ENCODE data around the gene MOV10L1. TPM values are rescaled to one million over a fixed set of nuclear protein-coding genes. Genes with fewer than 3 reads are reported as not detected.

MOV10L1 gene
- polyA plus RNA-seq, 3 donors from 2014 or later, result 1.4 TPM; not detected in 2

- Mint-ChIP-seq H3K4me3 (peak overlapping the region in 1 of 5 donors; percentile 5), H3K27me3 (ENCODE audit: low read depth in 3 of 3) (peaks cover 1 to 6% (median 2%) of the 10 kb centered on the region in 3 donors), H3K4me1 (peaks cover 22 to 37% of the 10 kb centered on the region in 2 donors), H3K27ac (peak overlapping the region in 5 of 6 donors; percentile 56 to 82 (median 76)), H3K36me3 (peaks cover 4 to 24% (median 11%) of the 10 kb centered on the region in 3 donors), H3K9me3 (no peaks in the 10 kb centered on the region)
- DNase-seq, result no peak
These were observed 119.4 kb downstream of the MOV10L1 start for GRCh38 chr22:50208939-50209892.

DNA sequence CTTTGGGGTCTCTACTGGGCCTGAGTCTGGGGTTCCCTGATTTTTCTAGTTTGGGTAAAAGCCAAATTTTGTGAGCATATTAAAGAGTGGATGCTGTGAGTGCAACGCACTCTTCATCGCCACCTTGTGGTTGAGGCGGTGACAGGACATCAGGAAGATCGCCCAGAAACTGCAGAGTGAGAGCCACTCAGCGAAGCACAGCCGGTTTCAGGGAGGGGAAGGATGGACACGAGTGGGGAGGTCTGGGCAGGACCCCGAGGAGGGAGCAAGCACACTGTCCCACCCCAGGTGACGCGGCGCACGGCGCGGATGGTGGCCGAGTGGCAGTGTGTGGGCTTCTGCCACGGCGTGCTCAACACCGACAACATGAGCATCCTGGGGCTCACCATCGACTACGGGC lies 120.1 kb downstream of the MOV10L1 start:
- peaks cover 1 to 6% (median 2%) of the 10 kb centered on the region in 3 donors for H3K27me3 Mint-ChIP-seq (ENCODE audit: low read depth in 3 of 3)
- DNase-seq, result peak; percentile 62 to 68 (median 67)
- peaks cover 4 to 27% (median 14%) of the 10 kb centered on the region in 3 donors for H3K36me3 Mint-ChIP-seq
- peak overlapping the region; percentile 53 to 82 (median 73) for H3K27ac Mint-ChIP-seq
- peak overlapping the region in 1 of 5 donors; percentile 5 for H3K4me3 Mint-ChIP-seq
- H3K9me3 Mint-ChIP-seq, result no peaks in the 10 kb centered on the region
- peaks cover 23 to 36% of the 10 kb centered on the region in 2 donors for H3K4me1 Mint-ChIP-seq

DNA sequence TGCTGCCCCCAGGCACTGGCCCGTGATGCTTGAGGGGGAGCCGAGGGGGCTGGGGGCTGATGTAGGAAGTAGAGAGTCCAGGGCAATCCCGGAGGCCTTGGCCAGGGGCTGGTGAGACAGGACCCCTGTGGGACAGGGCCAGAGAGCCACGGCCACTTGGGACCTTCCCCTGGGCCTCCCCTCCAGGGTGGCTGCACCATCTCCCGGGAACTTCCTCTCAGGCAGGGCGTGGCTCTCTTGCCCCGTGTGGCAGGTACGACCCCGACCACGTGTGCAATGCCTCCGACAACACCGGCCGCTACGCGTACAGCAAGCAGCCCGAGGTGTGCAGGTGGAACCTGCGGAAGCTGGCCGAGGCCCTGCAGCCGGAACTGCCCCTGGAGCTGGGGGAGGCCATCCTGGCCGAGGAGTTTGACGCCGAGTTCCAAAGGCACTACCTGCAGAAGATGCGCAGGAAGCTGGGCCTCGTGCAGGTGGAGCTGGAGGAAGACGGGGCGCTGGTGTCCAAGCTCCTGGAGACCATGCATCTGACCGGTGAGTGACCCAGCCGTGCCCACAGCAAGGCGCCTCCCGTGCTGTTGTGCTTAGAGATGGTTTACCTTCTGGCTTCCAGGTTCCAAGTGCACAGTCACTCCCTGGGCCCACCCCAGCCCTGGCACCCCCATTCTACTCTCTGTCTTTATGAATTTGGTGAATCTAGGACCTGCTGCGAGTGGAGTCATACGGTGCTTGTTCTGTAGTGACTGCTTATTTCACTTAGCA lies 120.8 kb downstream of the MOV10L1 start:
- H3K4me3 Mint-ChIP-seq, result no peak overlapping the region
- peaks cover 18 to 34% of the 10 kb centered on the region in 2 donors for H3K4me1 Mint-ChIP-seq
- H3K27ac Mint-ChIP-seq, result no peak overlapping the region
- H3K36me3 Mint-ChIP-seq, result peaks cover 4 to 29% (median 16%) of the 10 kb centered on the region in 3 donors
- peaks cover 1 to 6% (median 4%) of the 10 kb centered on the region in 3 donors for H3K27me3 Mint-ChIP-seq (ENCODE audit: low read depth in 3 of 3)
- H3K9me3 Mint-ChIP-seq, result no peaks in the 10 kb centered on the region
- no peak for DNase-seq

DNA sequence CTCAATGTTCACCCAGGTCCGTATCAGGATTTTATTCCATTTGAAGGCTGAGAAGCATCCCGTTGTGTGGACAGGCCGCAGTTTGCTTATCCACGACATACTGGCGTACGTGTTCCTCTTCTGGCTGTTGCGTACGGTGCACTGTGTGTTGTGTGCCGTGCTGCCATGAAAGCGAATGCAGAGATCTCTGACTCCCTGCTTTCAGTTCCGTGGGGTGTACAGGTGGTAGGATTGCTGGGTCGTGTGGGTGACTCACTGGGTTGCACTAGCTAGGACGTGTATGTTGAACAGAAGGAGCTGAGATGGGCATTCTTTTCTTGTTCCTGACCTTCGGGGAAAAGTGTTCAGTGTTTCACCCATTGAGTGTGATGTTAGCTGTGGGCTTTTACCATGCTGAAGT lies 121.3 kb downstream of the MOV10L1 start:
- H3K27ac Mint-ChIP-seq, result peak overlapping the region in 2 of 6 donors; percentile 7 to 57
- H3K9me3 Mint-ChIP-seq, result no peaks in the 10 kb centered on the region
- peaks cover 18 to 34% of the 10 kb centered on the region in 2 donors for H3K4me1 Mint-ChIP-seq
- peaks cover 4 to 31% (median 16%) of the 10 kb centered on the region in 3 donors for H3K36me3 Mint-ChIP-seq
- peaks cover 1 to 6% (median 5%) of the 10 kb centered on the region in 3 donors for H3K27me3 Mint-ChIP-seq (ENCODE audit: low read depth in 3 of 3)
- peak overlapping the region in 1 of 5 donors; percentile 18 for H3K4me3 Mint-ChIP-seq
- no peak for DNase-seq

Other genes with a start within 250 kb of the MOV10L1 start
- gene ZBED4, start 236.2 kb upstream of the MOV10L1 start, polyA plus RNA-seq, result 1 to 10 TPM; 4.1 to 9.7 (median 4.6) TPM
- gene ALG12, start 171.6 kb upstream of the MOV10L1 start, polyA plus RNA-seq, result 10 to 100 TPM; 11.7 to 26.6 (median 12.6) TPM
- gene CRELD2, start 171.4 kb upstream of the MOV10L1 start, polyA plus RNA-seq, result 10 to 100 TPM; 61.3 to 94.8 (median 76.9) TPM
- gene PIM3, start 129.2 kb upstream of the MOV10L1 start, polyA plus RNA-seq, result 10 to 100 TPM; 14.5 to 20.6 (median 15.8) TPM
- gene IL17REL, start 77.2 kb upstream of the MOV10L1 start, polyA plus RNA-seq, result not detected
- gene TTLL8, start 31.7 kb upstream of the MOV10L1 start, polyA plus RNA-seq, result not detected
- gene MLC1, start 4.6 kb upstream of the MOV10L1 start, polyA plus RNA-seq, result 100 to 1,000 TPM in 1 of 3 donors, 10 to 100 TPM in 2; 64.8 to 123 (median 71.7) TPM
- gene PANX2, start 80.7 kb downstream of the MOV10L1 start, polyA plus RNA-seq, result under 1 TPM in 1 of 3 donors, not detected in 2; 0.07 TPM
- gene TRABD, start 95.9 kb downstream of the MOV10L1 start, polyA plus RNA-seq, result 10 to 100 TPM; 33.2 to 63.5 (median 35.3) TPM
- gene SELENOO, start 111.0 kb downstream of the MOV10L1 start, polyA plus RNA-seq, result 1 to 10 TPM; 2.6 to 5.7 (median 3.6) TPM
- 10 to 100 TPM in 2 of 3 donors, 1 to 10 TPM in 1; 5.2 to 18.0 (median 12.4) TPM for gene TUBGCP6, start 155.0 kb downstream of the MOV10L1 start, polyA plus RNA-seq
- gene HDAC10, start 161.3 kb downstream of the MOV10L1 start, polyA plus RNA-seq, result 10 to 100 TPM in 2 of 3 donors, 1 to 10 TPM in 1; 10.0 to 13.4 (median 11.2) TPM
- gene MAPK12, start 171.7 kb downstream of the MOV10L1 start, polyA plus RNA-seq, result under 1 TPM in 2 of 3 donors, not detected in 1; 0.13 to 0.31 TPM
- under 1 TPM in 2 of 3 donors, not detected in 1; 0.12 to 0.22 TPM for gene MAPK11, start 180.4 kb downstream of the MOV10L1 start, polyA plus RNA-seq
- 1 to 10 TPM in 2 of 3 donors, not detected in 1; 1.1 to 1.6 TPM for gene PLXNB2, start 217.6 kb downstream of the MOV10L1 start, polyA plus RNA-seq
- under 1 TPM in 2 of 3 donors, not detected in 1; 0.23 to 0.34 TPM for gene DENND6B, start 237.0 kb downstream of the MOV10L1 start, polyA plus RNA-seq